SU-DHL-6 (cell line): ENCODE results near the gene CSF1.

ENCODE experiments used
- CTCF ChIP-seq: fragments of 200-600 bp; sonication (generic); IDR thresholded peaks from one replicate; pipeline ENCODE4 v1.5.1; 2017; ENCODE audit warnings: antibody characterized with exemption, mild to moderate bottlenecking, low read length, moderate library complexity; ENCODE audit not compliant: insufficient read depth, poor library complexity, severe bottlenecking
- EZH2phosphoT487 ChIP-seq: fragments of 200-600 bp; sonication (generic), shearing (Covaris generic); conservative IDR thresholded peaks from 2 replicates; pipeline ENCODE4 v1.6.1; 2018; ENCODE audit warnings: mild to moderate bottlenecking, antibody characterized with exemption, low read length, moderate library complexity, mixed read lengths

DNA sequence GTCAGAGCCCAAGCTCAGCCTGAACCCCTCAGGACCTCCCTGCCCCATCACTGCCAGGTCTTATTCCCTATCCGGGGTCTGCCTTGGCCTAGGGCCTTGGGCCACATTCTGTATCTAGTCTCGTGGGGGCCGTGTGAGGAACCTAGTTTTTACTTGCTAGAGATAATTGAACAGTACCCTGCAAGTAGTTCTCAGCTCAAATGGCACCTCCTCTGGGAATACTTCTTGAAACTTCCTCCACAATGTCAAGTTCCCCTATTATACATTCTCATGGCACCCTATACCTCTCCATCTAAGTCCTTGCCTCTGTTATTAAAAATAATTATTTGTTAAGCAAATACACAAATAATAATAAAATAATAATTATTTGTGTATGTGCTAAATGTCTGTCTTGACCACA, 32.9 kb upstream of the CSF1 start:
- TF ChIP-seq CTCF = no peak
- TF ChIP-seq EZH2phosphoT487 = no peak
